Measurements from ENCODE around the gene ITPA. TPM values are rescaled to one million over a fixed set of nuclear protein-coding genes. Genes with fewer than 3 reads are reported as not detected.

ITPA gene
- total and polyA plus RNA-seq, 2 of the 8 experiments (the other 6 are each of a cell fraction or from before 2014, with no cell fraction given), result 88.2 to 94.0 TPM

- Histone ChIP-seq H4K91ac (replicated peaks; ENCODE audit: insufficient read length, low read length) (no peak overlapping the region), H2BK5ac (ENCODE audit: low read depth, low read length) (no peak overlapping the region), H2BK120ac (replicated peaks; ENCODE audit: low read depth, low read length) (no peak overlapping the region), H2AK5ac (ENCODE audit: low read depth, low read length) (no peak overlapping the region), H3K4me3 (ENCODE audit: extremely low read depth in 1 of 4, insufficient read depth in 2 of 4, low read depth in 3 of 4, low read length in 4 of 4) (no peak overlapping the region), H3K36me3 (ENCODE audit: control insufficient read depth in 2 of 4, insufficient read depth in 4 of 4, low read length in 3 of 4) (no peaks in the 10 kb centered on the region), H3K4me2 (ENCODE audit: insufficient read depth in 1 of 2, low read depth in 2 of 2, low read length in 2 of 2) (no peak overlapping the region), H3K4me1 (replicated peaks in 1 of 4; ENCODE audit: control insufficient read depth in 3 of 4, insufficient read depth in 4 of 4, low read length in 3 of 4) (peaks cover 0 to 13% (median 4%) of the 10 kb centered on the region in 4 experiments; a peak in 4 of 7 replicates), H3K9me3 (ENCODE audit: insufficient read depth in 2 of 2, low read depth in 1 of 2, low read length in 1 of 2) (no peaks in the 10 kb centered on the region), H2BK15ac (ENCODE audit: low read length) (0 out of 2 replicates have a peak overlapping the region, but pooled peaks have one; percentile 29), H4K5ac (ENCODE audit: insufficient read length, low read depth, low read length) (no peak overlapping the region), H3K79me1 (ENCODE audit: low read depth, low read length) (no peaks in the 10 kb centered on the region), H4K8ac (ENCODE audit: extremely low read depth, insufficient read depth, low read length) (no peak overlapping the region; the same call in 1 of the 2 replicates), H2BK20ac (ENCODE audit: low read length) (no peak overlapping the region), H3K23me2 (ENCODE audit: low read depth, low read length) (peaks cover 15% of the 10 kb centered on the region; the same call in 1 of the 2 replicates), H3K18ac (ENCODE audit: extremely low read depth, low read length) (no peak overlapping the region), H3K14ac (ENCODE audit: insufficient read length) (no peak overlapping the region), H2BK12ac (ENCODE audit: low read depth, low read length) (no peak overlapping the region), H3K79me2 (ENCODE audit: control insufficient read depth in 1 of 2, insufficient read depth in 2 of 2, low read length in 2 of 2) (no peaks in the 10 kb centered on the region), H3K27ac (ENCODE audit: low read depth, low read length) (no peak overlapping the region), H3K56ac (replicated peaks; ENCODE audit: insufficient read length, low read depth, low read length) (no peak overlapping the region), H3K23ac (ENCODE audit: insufficient read length) (no peak overlapping the region), H4K20me1 (replicated peaks in 1 of 2; ENCODE audit: control insufficient read depth in 1 of 2, insufficient read depth in 2 of 2, low read length in 2 of 2) (peaks cover 0 to 12% of the 10 kb centered on the region in 2 experiments), H3K9ac (replicated peaks in 1 of 4; ENCODE audit: extremely low read depth in 1 of 4, low read depth in 3 of 4, low read length in 3 of 4) (no peak overlapping the region), H3K4ac (replicated peaks; ENCODE audit: insufficient read length, low read depth, low read length) (no peak overlapping the region), H3K27me3 (replicated peaks in 1 of 4; ENCODE audit: control insufficient read depth in 3 of 4, extremely low read depth in 1 of 4, insufficient read depth in 3 of 4, low read length in 3 of 4) (peaks cover 7 to 33% (median 28%) of the 10 kb centered on the region in 4 experiments), H2AFZ (ENCODE audit: low read length) (no peak overlapping the region)
- POLR2A ChIA-PET (ENCODE audit: partially characterized antibody), result interaction anchor here (1.4 to 1.5 kb wide), 2 partner anchors 17 to 188 kb away, joined by 3 read pairs; no protein-coding TSS in a partner anchor
- CTCF ChIA-PET (ENCODE audit: partially characterized antibody), result interaction anchor here (0.9 to 6.2 kb wide), 4 partner anchors 7 to 452 kb away, joined by 3 to 47 read pairs (median 10); no protein-coding TSS in a partner anchor
- 86% methylated on average over 11 of the region's 11 CpGs; no CpG with 5 or more reads in 1 of the 2 experiments for WGBS, 2 experiments (ENCODE audit: extremely low coverage in 1 of 2, insufficient coverage in 1 of 2, insufficient read length in 1 of 2, insufficient replicate concordance in 2 of 2, low coverage in 1 of 2, low lambda C conversion rate in 2 of 2, missing lambda C conversion rate in 1 of 2)
- no peak for TF ChIP-seq SIX5 (IDR thresholded peaks at IDR 0.05; ENCODE audit: low read depth, low read length)
- no peak for TF ChIP-seq RFX5 (IDR thresholded peaks at IDR 0.05; ENCODE audit: borderline replicate concordance, low read depth, low read length)
- TF ChIP-seq CTBP2 (IDR thresholded peaks at IDR 0.05; ENCODE audit: borderline replicate concordance, insufficient read depth, insufficient read length, low read length), result no peak
- no peak for FAIRE-seq
- DNase-seq (ENCODE audit: low read depth in 1 of 2, low spot score in 2 of 2), result no peak
Observed at GRCh38 chr20:3243718-3244358, 34.5 kb downstream of the ITPA start.
